Esophagus mucosa (tissue), 1 donor: Measurements from ENCODE around the gene CERKL. TPM values are rescaled to one million over a fixed set of nuclear protein-coding genes. Genes with fewer than 3 reads are reported as not detected.
A peak's percentile ranks its signal among the peaks of the same experiment; 100 is the strongest.
"Not testable (repeated sequence)": the region's sequence is repeated elsewhere in the genome, so short reads cannot be mapped to it uniquely, and the experiment has no call there.

Experiments used
- ATAC-seq: fragments of 200-7000 bp; cut with Tn5 transposase; one replicate; pipeline ENCODE4 v1.9.1; 2020
- total RNA-seq: library from RNA; stranded (reverse); gene quantifications from one replicate; pipeline ENCODE4 v1.2.4, GENCODE V29; 2023
- donor health status: DM: yes; HTN: yes; CAD: no.

CERKL gene
- total RNA-seq, result not detected

- peak; percentile 64 for ATAC-seq
Observed at GRCh38 chr2:181656450-181657291, at the start of gene CERKL. TSS of gene CERKL (minus strand) at chr2:181657105. CDS start at chr2:181657006, 99 bp downstream.

- not testable (repeated sequence) for ATAC-seq
Observed at GRCh38 chr2:181702519-181702918, 45.6 kb upstream of the CERKL start.

GRCh38 chr2:181698223-181698622, 41.3 kb upstream of the CERKL start:
- no peak for ATAC-seq

- ATAC-seq, result no peak
Observed at GRCh38 chr2:181697571-181697970, 40.7 kb upstream of the CERKL start.

- ATAC-seq, result no peak
Observed at GRCh38 chr2:181697126-181697525, 40.2 kb upstream of the CERKL start.

GRCh38 chr2:181694271-181694670, 37.4 kb upstream of the CERKL start:
- no peak for ATAC-seq

GRCh38 chr2:181690860-181691259, 34.0 kb upstream of the CERKL start:
- ATAC-seq, result no peak

GRCh38 chr2:181686576-181687185, 29.8 kb upstream of the CERKL start:
- ATAC-seq, result no peak

- ATAC-seq, result no peak
Observed at GRCh38 chr2:181685150-181685688, 28.3 kb upstream of the CERKL start.

GRCh38 chr2:181684454-181685149, 27.7 kb upstream of the CERKL start:
- no peak for ATAC-seq

- ATAC-seq, result no peak
Observed at GRCh38 chr2:181683518-181684453, 26.9 kb upstream of the CERKL start.

- no peak for ATAC-seq
Observed at GRCh38 chr2:181682795-181683517, 26.1 kb upstream of the CERKL start.

GRCh38 chr2:181682026-181682789, 25.3 kb upstream of the CERKL start:
- no peak for ATAC-seq

GRCh38 chr2:181680937-181681811, 24.3 kb upstream of the CERKL start:
- ATAC-seq, result no peak

- no peak for ATAC-seq
Observed at GRCh38 chr2:181680055-181680936, 23.4 kb upstream of the CERKL start, which contains the start of gene NEUROD1. TSS of gene NEUROD1 (minus strand) at chr2:181680517. CDS start at chr2:181678860, 1,657 bp downstream.

- ATAC-seq, result no peak
Observed at GRCh38 chr2:181679544-181679979, 22.7 kb upstream of the CERKL start.

GRCh38 chr2:181678861-181679543, 22.1 kb upstream of the CERKL start:
- ATAC-seq, result no peak
